A673 (cell line): ENCODE measurements around the gene ARPC1B. TPM values are rescaled to one million over a fixed set of nuclear protein-coding genes. Genes with fewer than 3 reads are reported as not detected.
"Not testable (repeated sequence)": the region's sequence is repeated elsewhere in the genome, so short reads cannot be mapped to it uniquely, and the experiment has no call there.

Source experiments
- BruUV-seq: library from RNA; stranded (reverse); fragments of 400-500 nt; replicated peaks from 2 replicates; lab custom pipeline; 2021; lab: Mats Ljungman, UMichigan
- CTCF ChIA-PET: fragments of 300-600 bp; sonication (Branson Sonifier 250); formaldehyde crosslinking; loops from one replicate; lab custom pipeline; 2022; ENCODE audit warnings: antibody characterized with exemption; lab: Charles Lee
- POLR2A ChIA-PET: fragments of 300-600 bp; sonication (Branson Sonifier 250); formaldehyde crosslinking; loops from one replicate; lab custom pipeline; 2022; ENCODE audit warnings: antibody characterized with exemption; ENCODE audit not compliant: low non-redundant PET; lab: Charles Lee
- DNase-seq: peaks from one replicate; pipeline ENCODE4 v3.0.0-alpha.2; 2015; ENCODE audit warnings: low spot score
- H3K27ac ChIP-seq: fragments of 200-600 bp; sonication (generic); 2 replicates; pipeline ENCODE4 v1.5.1; 2016; ENCODE audit warnings: mixed run types, low read depth, mild to moderate bottlenecking, mixed read lengths, antibody characterized with exemption, low read length; ENCODE audit not compliant: poor library complexity, severe bottlenecking
- H3K27me3 ChIP-seq: fragments of 200-600 bp; sonication (generic); replicated peaks from 2 replicates; pipeline ENCODE4 v1.6.1; 2017; ENCODE audit warnings: mixed run types, low read depth, mild to moderate bottlenecking, mixed read lengths, antibody characterized with exemption, low read length; ENCODE audit not compliant: insufficient read depth, poor library complexity
- H3K36me3 ChIP-seq: fragments of 200-600 bp; sonication (generic); 2 replicates; pipeline ENCODE4 v1.6.1; 2016; ENCODE audit warnings: mixed run types, mild to moderate bottlenecking, mixed read lengths, antibody characterized with exemption, low read length; ENCODE audit not compliant: insufficient read depth, poor library complexity, severe bottlenecking
- H3K4me1 ChIP-seq: fragments of 200-600 bp; sonication (generic); 2 replicates; pipeline ENCODE4 v1.6.1; 2017; ENCODE audit warnings: mixed run types, mild to moderate bottlenecking, mixed read lengths, antibody characterized with exemption, low read length; ENCODE audit not compliant: insufficient read depth, poor library complexity, severe bottlenecking
- H3K4me3 ChIP-seq: fragments of 200-600 bp; sonication (generic); 2 replicates; pipeline ENCODE4 v1.5.1; 2016; ENCODE audit warnings: low read depth, mixed run types, mild to moderate bottlenecking, mixed read lengths, low read length; ENCODE audit not compliant: poor library complexity, severe bottlenecking
- H3K9me3 ChIP-seq: fragments of 200-600 bp; sonication (generic); 2 replicates; pipeline ENCODE4 v1.6.1; 2016; ENCODE audit warnings: mixed run types, low read depth, mild to moderate bottlenecking, mixed read lengths, antibody characterized with exemption, low read length; ENCODE audit not compliant: poor library complexity, severe bottlenecking
- EZH2 ChIP-seq: fragments of 200-600 bp; sonication (generic); IDR thresholded peaks from 2 replicates; pipeline ENCODE4 v1.6.1; 2017; ENCODE audit warnings: borderline replicate concordance, low read depth, mild to moderate bottlenecking, mixed read lengths, antibody characterized with exemption, low read length; ENCODE audit not compliant: poor library complexity, severe bottlenecking
- intact Hi-C: fragments of 100-400 bp; cut with micrococcal nuclease; formaldehyde crosslinking; loops from one replicate; pipeline ENCODE4 v1.10.0; 2022; ENCODE audit not compliant: unreplicated experiment
- total RNA-seq: library from RNA; stranded (reverse); gene quantifications from 2 replicates; pipeline ENCODE4 v1.2.3, GENCODE V29; 2021
- TF ChIP-seq, protein P1 (sequence below): fragments of 300-800, 200-600 bp; sonication (generic); conservative IDR thresholded peaks from 2 replicates; pipeline ENCODE4 v1.5.1; 2017; ENCODE audit warnings: low read depth, mild to moderate bottlenecking, antibody characterized with exemption, low read length, moderate library complexity, mixed read lengths

Gene ARPC1B
- total RNA-seq, 1 experiment from 2014 or later, result 29.9 TPM

DNA sequence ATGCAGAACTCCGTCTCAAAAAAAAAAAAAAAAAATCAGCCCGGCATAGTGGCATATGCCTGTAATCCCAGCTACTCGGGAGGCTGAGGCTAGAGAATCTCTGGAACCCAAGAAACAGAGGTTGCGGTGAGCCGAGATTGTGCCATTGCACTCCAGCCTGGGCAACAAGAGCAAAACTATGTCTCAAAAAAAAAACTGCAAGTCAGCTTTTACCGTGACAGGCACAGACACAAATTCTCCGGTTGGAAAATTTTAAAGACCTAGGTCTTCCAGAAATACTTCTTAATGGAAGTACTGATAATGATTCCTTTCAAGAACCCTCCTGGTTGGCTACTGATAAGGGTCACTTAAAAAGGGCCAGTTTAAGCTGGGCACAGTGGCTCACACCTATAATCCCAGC, 19.4 kb upstream of the ARPC1B start:
- Histone ChIP-seq H3K9me3 (no peaks in the 10 kb centered on the region), H3K27ac (no peak overlapping the region), H3K36me3 (peaks cover 40% of the 10 kb centered on the region), H3K27me3 (no peaks in the 10 kb centered on the region), H3K4me1 (no peaks in the 10 kb centered on the region), H3K4me3 (no peak overlapping the region)
- ChIA-PET POLR2A (no interaction called here), CTCF (no interaction called here)
- no peak for DNase-seq
- BruUV-seq, result no TSS peak
- intact Hi-C loops, result no loop called here
- TF ChIP-seq, protein P1, sequence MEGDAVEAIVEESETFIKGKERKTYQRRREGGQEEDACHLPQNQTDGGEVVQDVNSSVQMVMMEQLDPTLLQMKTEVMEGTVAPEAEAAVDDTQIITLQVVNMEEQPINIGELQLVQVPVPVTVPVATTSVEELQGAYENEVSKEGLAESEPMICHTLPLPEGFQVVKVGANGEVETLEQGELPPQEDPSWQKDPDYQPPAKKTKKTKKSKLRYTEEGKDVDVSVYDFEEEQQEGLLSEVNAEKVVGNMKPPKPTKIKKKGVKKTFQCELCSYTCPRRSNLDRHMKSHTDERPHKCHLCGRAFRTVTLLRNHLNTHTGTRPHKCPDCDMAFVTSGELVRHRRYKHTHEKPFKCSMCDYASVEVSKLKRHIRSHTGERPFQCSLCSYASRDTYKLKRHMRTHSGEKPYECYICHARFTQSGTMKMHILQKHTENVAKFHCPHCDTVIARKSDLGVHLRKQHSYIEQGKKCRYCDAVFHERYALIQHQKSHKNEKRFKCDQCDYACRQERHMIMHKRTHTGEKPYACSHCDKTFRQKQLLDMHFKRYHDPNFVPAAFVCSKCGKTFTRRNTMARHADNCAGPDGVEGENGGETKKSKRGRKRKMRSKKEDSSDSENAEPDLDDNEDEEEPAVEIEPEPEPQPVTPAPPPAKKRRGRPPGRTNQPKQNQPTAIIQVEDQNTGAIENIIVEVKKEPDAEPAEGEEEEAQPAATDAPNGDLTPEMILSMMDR, result no peak
- TF ChIP-seq EZH2, result no peak

DNA sequence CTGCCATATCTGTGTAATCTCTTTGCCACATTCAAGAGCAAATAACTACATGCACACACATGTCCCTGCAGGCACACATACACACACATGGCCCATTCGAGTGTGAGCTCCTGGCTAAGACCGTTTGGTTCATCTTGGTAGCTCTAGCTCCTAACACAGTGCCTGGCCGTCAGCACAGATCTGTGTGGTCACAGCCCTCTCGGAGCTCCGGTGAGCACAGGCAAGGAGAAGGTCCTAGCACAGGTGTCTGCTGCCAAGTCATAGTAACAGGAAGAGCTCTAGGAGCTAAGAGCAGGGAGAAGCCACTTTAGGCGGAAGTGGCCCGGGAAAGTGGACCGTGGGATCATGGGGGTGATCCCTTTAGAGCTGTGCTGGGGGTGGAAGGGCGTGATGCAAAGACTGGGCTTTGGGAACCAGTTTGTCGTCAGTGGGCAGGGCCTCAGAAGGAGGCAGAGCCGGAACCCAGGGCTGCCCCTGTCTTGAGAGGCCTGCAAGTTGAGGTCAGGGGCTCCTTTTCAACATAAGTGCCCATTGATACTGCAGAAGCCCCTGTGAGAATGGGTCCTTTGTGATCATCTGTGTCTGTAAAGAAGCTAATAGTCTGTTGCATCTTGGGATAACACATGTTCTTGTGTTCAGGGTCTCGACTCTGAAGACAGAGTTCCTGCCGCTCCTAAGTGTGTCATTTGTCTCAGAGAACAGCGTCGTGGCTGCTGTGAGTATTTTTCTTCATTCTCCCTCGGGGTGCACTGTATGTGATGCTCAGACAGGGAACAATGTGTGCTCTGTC, 16.6 kb upstream of the ARPC1B start:
- no peak for DNase-seq
- ChIA-PET CTCF (interaction anchor here (0.7 kb wide), 1 partner anchor 322 kb away, joined by 4 read pairs; no protein-coding TSS in a partner anchor), POLR2A (no interaction called here)
- Histone ChIP-seq H3K36me3 (peaks cover 42% of the 10 kb centered on the region), H3K27ac (no peak overlapping the region), H3K27me3 (no peaks in the 10 kb centered on the region), H3K4me1 (no peaks in the 10 kb centered on the region), H3K9me3 (no peaks in the 10 kb centered on the region), H3K4me3 (no peak overlapping the region)
- intact Hi-C loops, result no loop called here
- BruUV-seq, result no TSS peak
- TF ChIP-seq, protein P1, result no peak
- no peak for TF ChIP-seq EZH2

DNA sequence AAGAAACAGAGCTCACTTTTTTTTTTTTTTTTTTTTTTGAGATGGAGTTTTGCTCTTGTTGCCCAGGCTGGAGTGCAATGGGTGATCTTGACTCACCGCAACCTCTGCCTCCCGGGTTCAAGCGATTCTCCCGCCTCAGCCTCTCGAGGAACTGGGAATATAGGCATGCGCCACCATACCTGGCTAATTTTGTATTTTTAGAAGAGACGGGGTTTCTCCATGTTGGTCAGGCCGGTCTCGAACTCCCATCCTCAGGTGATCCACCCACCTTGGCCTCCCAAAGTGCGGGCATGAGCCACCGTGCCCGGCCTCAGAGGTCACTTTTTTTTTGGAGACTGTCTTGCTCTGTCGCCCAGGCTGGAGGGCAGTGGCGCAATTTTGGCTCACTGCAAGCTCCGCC, 16.0 kb upstream of the ARPC1B start:
- H3K27ac ChIP-seq, H3K4me3 ChIP-seq, intact Hi-C loops, H3K9me3 ChIP-seq, H3K27me3 ChIP-seq, H3K4me1 ChIP-seq, BruUV-seq, POLR2A ChIA-PET, CTCF ChIA-PET, DNase-seq: not testable (repeated sequence)
- H3K36me3 ChIP-seq, result peaks cover 46% of the 10 kb centered on the region
